Cortex of kidney (tissue), 1 donor: ENCODE data around the gene OR6C70.
"Not testable (repeated sequence)": the region's sequence is repeated elsewhere in the genome, so short reads cannot be mapped to it uniquely, and the experiment has no call there.

Experiments
- DNase-seq: peaks from one replicate; lab custom pipeline; 2025; lab: John Stamatoyannopoulos, UW

Gene OR6C70

GRCh38 chr12:55470088-55470829 lies at the start of gene OR6C70:
Gene OR6C70 (minus strand): TSS chr12:55470138. CDS start chr12:55470138, 0 bp downstream.
- DNase-seq, result no peak

- DNase-seq, result no peak
Observed at GRCh38 chr12:55516391-55516790, 46.5 kb upstream of the OR6C70 start.

GRCh38 chr12:55515696-55516095 lies 45.8 kb upstream of the OR6C70 start:
- no peak for DNase-seq

GRCh38 chr12:55501601-55502000 lies 31.7 kb upstream of the OR6C70 start:
- DNase-seq, result no peak

GRCh38 chr12:55499810-55500252 lies 29.9 kb upstream of the OR6C70 start:
- DNase-seq, result no peak

GRCh38 chr12:55499231-55499630 lies 29.3 kb upstream of the OR6C70 start:
- DNase-seq, result no peak

- DNase-seq, result no peak
Observed at GRCh38 chr12:55495490-55495889, 25.6 kb upstream of the OR6C70 start.

- no peak for DNase-seq
Observed at GRCh38 chr12:55492078-55492477, 22.1 kb upstream of the OR6C70 start, which contains the start of gene OR6C68. Gene OR6C68 (plus strand): TSS chr12:55492378. CDS start chr12:55492378, 0 bp downstream.

GRCh38 chr12:55484284-55484683 lies 14.3 kb upstream of the OR6C70 start:
- DNase-seq, result not testable (repeated sequence)

- DNase-seq, result not testable (repeated sequence)
Observed at GRCh38 chr12:55479136-55479535, 9.2 kb upstream of the OR6C70 start.

GRCh38 chr12:55472264-55472663 lies 2.3 kb upstream of the OR6C70 start:
- no peak for DNase-seq

GRCh38 chr12:55469291-55469690 lies 647 bp downstream of the OR6C70 start:
- no peak for DNase-seq

- no peak for DNase-seq
Observed at GRCh38 chr12:55467836-55468235, 2.1 kb downstream of the OR6C70 start.

- not testable (repeated sequence) for DNase-seq
Observed at GRCh38 chr12:55464926-55465325, 5.0 kb downstream of the OR6C70 start.

GRCh38 chr12:55448825-55449224 lies 21.1 kb downstream of the OR6C70 start:
- no peak for DNase-seq

- DNase-seq, result no peak
Observed at GRCh38 chr12:55446326-55446725, 23.6 kb downstream of the OR6C70 start.

- DNase-seq, result no peak
Observed at GRCh38 chr12:55445357-55445756, 24.6 kb downstream of the OR6C70 start.

GRCh38 chr12:55443776-55444175 lies 26.2 kb downstream of the OR6C70 start, which contains the start of gene OR6C2:
Gene OR6C2 (plus strand): TSS chr12:55444076. CDS start chr12:55452214, 8,138 bp downstream.
- DNase-seq, result no peak

GRCh38 chr12:55441233-55441632 lies 28.7 kb downstream of the OR6C70 start:
- DNase-seq, result not testable (repeated sequence)

- no peak for DNase-seq
Observed at GRCh38 chr12:55428331-55429243, 41.4 kb downstream of the OR6C70 start.

- DNase-seq, result no peak
Observed at GRCh38 chr12:55425954-55426353, 44.0 kb downstream of the OR6C70 start, which contains the start of gene OR6C76. Gene OR6C76 (plus strand): TSS chr12:55426254. CDS start chr12:55426254, 0 bp downstream.

- DNase-seq, result no peak
Observed at GRCh38 chr12:55420307-55420962, 49.5 kb downstream of the OR6C70 start.
